ENCODE data around the gene CHRNB1. TPM values are rescaled to one million over a fixed set of nuclear protein-coding genes. Genes with fewer than 3 reads are reported as not detected.

CHRNB1 gene
- total RNA-seq, 1 donor from 2014 or later: 15.3 TPM

- DNase-seq (ENCODE audit: low read depth): peak; percentile 86
These were observed 38.6 kb downstream of the CHRNB1 start for GRCh38 chr17:7483255-7484066.

DNA sequence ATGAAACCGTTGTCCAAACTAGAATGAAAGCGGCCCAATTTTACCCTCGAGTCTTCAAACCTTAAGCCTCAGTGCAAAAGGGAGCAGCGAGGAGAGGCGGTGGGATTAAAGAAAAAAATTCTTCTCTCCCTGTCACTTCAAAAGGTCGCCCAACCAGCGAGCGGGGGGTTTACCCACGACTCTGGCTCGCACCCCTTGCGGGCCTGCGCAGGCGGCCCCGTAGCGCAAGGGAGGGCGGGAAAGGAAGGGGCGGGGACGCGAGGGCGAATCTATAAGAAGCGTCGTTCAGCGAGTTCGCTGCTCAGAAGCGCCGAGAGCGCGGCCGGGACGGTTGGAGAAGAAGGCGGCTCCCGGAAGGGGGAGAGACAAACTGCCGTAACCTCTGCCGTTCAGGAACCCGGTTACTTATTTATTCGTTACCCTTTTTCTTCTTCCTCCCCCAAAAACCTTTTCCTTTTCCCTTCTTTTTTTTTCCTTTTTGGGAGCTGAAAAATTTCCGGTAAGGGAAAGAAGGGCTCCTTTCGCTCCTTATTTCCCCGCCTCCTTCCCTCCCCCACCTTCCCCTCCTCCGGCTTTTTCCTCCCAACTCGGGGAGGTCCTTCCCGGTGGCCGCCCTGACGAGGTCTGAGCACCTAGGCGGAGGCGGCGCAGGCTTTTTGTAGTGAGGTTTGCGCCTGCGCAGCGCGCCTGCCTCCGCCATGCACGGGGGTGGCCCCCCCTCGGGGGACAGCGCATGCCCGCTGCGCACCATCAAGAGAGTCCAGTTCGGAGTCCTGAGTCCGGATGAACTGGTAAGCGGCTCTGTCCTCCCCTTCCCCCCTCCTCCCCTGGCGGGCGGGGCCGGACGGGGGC is 39.4 kb downstream of the CHRNB1 start, which contains the start of gene POLR2A:
POLR2A (plus strand) TSS at position 300 of the 852 bp plus-strand sequence.
- peak; percentile 92 for DNase-seq (ENCODE audit: low read depth)

DNA sequence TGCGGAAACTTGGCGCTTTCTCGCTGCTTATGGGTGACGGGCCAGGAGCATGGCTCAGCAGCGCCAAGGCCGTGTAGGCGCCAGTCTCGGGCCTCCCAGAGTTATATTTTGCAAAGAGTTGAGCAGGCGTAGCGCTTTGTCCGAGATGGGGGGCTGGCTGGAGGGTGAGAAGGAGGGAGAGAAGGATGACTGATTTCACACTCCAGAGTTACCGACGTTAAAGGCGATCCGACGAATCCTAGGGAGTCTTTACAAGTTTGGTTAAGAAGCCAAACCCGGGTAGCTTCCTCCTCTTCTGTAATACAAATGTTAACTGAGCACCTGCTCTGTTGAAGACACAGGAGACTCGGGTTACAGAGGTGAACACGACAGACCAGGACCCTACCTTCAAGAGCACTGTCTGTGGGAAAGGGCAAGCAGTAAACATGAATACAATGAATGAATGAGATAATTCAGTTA is 40.1 kb downstream of the CHRNB1 start:
- DNase-seq (ENCODE audit: low read depth): no peak

DNA sequence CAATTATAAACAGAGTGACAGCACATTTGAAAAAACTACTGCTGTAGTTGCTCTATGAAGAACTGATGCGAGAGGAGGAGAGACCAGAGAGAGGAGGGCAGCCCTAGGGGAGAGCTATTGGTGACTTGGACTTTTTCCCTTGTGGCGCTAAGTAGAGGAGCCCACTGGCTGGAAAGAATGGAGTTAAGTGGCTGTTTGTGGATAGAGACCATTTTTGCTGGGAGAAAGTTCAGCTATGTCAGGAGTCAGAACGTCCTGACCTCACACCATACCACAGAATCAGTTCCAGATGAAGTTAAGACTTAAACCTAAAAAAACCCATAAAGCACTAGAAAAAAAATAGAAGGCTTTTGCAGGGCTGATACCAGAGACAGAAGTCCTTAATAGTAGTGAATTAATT is 41.3 kb downstream of the CHRNB1 start:
- DNase-seq (ENCODE audit: low read depth): no peak

DNA sequence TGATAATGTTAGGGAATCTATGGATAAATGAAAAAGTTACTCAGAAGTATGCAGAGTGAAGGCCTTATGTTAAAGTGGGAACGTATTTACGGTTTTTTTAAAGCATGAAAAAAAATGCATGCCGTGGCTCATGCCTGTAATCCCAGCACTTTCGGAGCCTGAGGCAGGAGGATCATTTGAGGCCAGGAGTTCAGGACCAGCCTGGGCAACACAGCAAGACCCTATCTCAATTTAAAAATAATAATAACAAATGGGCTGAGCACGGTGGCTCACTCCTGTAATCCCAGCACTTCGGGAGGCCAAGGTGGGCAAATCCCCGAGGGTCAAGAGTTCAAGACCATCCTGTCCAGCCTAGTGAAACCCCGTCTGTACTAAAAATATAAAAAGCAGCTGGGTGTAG is 45.3 kb downstream of the CHRNB1 start:
- DNase-seq (ENCODE audit: low read depth): no peak

DNA sequence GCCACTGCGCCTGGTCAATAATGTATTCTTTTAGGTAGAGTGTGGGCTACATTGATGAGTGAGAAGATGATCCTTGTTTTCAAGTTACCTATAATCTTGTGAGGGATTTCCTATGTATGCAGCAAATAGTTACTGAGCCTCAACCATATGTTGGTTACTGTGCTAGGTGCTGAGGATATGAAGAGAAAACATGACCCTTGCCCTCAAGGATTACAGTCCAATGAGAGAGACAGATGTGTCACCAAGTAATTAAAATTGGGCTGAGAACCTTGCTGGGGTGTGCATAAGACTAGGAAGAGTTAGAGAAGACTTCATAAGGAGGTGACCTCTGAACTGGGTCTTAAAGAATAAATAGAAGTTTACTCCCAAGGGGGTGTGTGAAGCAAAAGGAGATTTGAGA is 46.7 kb downstream of the CHRNB1 start:
- no peak for DNase-seq (ENCODE audit: low read depth)

DNA sequence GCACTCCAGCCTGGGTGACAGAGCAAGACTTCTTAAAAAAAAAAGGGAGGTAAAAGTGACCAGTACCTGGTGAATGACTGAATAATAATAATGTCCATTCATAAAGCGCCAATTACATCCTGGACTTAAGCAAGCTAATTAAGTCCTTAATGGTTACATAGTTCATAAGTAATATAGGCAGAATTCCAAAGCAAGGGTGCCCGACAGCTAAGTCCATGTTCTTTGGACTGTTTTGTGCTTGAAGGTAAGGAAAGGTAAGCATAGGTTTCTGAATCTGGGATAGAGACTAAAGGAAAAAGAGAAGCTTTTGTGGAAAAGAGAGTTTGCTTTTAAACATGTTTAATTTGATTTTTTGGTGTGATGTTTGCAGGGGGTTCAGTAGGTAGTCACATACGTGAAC is 49.1 kb downstream of the CHRNB1 start:
- DNase-seq (ENCODE audit: low read depth): no peak

DNA sequence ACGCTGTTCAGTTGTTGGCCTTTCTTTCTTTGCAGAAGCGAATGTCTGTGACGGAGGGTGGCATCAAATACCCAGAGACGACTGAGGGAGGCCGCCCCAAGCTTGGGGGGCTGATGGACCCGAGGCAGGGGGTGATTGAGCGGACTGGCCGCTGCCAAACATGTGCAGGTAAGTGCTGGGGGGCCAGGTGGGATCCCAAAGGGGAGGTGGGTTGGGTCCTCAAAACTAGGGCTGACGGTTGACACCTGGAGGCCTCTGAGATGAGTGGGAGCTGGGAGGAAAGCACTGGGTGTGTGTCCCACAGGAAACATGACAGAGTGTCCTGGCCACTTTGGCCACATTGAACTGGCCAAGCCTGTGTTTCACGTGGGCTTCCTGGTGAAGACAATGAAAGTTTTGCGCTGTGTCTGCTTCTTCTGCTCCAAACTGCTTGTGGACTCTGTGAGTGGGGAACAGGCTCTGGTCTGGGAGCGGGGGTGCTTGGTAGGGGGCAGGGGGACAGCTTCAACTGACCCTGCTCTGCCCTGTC is 51.1 kb downstream of the CHRNB1 start:
- no peak for DNase-seq (ENCODE audit: low read depth)

GRCh38 chr17:7496470-7497183 is 51.8 kb downstream of the CHRNB1 start:
- no peak for DNase-seq (ENCODE audit: low read depth)

GRCh38 chr17:7497228-7497627 is 52.4 kb downstream of the CHRNB1 start:
- no peak for DNase-seq (ENCODE audit: low read depth)

GRCh38 chr17:7497636-7498035 is 52.8 kb downstream of the CHRNB1 start:
- DNase-seq (ENCODE audit: low read depth): no peak

DNA sequence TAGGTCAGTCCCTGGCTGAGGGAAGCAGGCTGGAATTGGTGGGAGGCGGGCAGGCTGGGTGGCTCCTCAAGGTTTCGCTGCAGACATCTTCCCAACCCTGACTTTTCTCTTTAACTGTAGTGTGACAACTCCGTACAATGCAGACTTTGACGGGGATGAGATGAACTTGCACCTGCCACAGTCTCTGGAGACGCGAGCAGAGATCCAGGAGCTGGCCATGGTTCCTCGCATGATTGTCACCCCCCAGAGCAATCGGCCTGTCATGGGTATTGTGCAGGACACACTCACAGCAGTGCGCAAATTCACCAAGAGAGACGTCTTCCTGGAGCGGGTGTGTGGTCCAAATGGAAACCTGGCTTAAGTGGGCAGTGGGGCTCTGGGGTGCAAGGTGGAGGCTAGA is 54.3 kb downstream of the CHRNB1 start:
- no peak for DNase-seq (ENCODE audit: low read depth)

DNA sequence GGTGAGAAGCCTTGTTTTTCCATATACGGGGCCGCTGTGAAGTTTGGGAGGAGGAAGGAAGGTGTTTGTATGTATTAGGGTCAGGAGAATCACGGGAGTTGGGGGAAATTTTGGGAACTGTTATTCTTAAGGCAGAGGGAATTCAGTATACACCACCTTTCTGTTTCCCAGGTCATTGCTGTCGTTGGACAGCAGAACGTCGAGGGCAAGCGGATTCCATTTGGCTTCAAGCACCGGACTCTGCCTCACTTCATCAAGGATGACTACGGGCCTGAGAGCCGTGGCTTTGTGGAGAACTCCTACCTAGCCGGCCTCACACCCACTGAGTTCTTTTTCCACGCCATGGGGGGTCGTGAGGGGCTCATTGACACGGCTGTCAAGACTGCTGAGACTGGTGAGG is 56.9 kb downstream of the CHRNB1 start:
- DNase-seq (ENCODE audit: low read depth): no peak

GRCh38 chr17:7502171-7502847 is 57.4 kb downstream of the CHRNB1 start:
- no peak for DNase-seq (ENCODE audit: low read depth)

DNA sequence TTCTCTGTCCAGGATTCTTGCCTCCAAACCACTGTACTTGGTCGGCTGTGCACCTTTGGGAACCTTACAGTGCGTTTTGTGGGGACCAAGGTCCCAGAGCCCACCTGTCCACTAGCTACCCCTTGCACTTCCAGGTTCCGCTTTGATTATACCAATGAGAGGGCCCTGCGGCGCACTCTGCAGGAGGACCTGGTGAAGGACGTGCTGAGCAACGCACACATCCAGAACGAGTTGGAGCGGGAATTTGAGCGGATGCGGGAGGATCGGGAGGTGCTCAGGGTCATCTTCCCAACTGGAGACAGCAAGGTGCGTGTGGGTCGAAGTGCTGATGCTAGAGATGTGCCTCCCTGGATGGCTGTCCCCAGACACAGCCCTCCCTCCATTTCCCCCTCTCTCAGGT is 58.1 kb downstream of the CHRNB1 start:
- no peak for DNase-seq (ENCODE audit: low read depth)

DNA sequence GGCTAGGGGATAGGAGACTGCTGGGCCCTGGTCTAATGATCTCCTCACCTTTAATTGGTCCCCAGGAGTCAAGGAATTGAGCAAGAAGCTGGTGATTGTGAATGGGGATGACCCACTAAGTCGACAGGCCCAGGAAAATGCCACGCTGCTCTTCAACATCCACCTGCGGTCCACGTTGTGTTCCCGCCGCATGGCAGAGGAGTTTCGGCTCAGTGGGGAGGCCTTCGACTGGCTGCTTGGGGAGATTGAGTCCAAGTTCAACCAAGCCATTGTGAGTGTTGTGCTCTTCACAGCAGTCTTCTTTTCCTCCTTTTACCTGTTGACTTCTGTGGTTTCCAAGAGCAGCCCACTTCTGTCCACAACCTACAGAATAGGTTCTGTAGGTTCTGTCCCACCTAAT is 58.7 kb downstream of the CHRNB1 start:
- DNase-seq (ENCODE audit: low read depth): no peak

Other genes starting within 250 kb of the CHRNB1 start
- gene DLG4, start 225.2 kb upstream of the CHRNB1 start, total RNA-seq: 2.1 and 22.2 TPM in 2 replicates
- gene ACADVL, start 225.1 kb upstream of the CHRNB1 start, total RNA-seq: 307 and 382 TPM in 2 replicates
- gene DVL2, start 210.5 kb upstream of the CHRNB1 start, total RNA-seq: 26.4 and 47.5 TPM in 2 replicates
- gene PHF23, start 205.6 kb upstream of the CHRNB1 start, total RNA-seq: 41.2 and 50.7 TPM in 2 replicates
- 137 and 148 TPM in 2 replicates for gene GABARAP, start 202.6 kb upstream of the CHRNB1 start, total RNA-seq
- 19.4 and 53.9 TPM in 2 replicates for gene CTDNEP1, start 193.3 kb upstream of the CHRNB1 start, total RNA-seq
- gene ELP5, start 192.8 kb upstream of the CHRNB1 start, total RNA-seq: 22.1 and 24.8 TPM in 2 replicates
- gene CLDN7, start 182.6 kb upstream of the CHRNB1 start, total RNA-seq: 25.1 and 306 TPM in 2 replicates
- 0.30 and 0.35 TPM in 2 replicates for gene SLC2A4, start 163.3 kb upstream of the CHRNB1 start, total RNA-seq
- gene YBX2, start 150.4 kb upstream of the CHRNB1 start, total RNA-seq: 0.45 TPM in 1 of 2 replicates, not detected in the other
- gene EIF5A, start 137.4 kb upstream of the CHRNB1 start, total RNA-seq: 352 and 682 TPM in 2 replicates
- 39.1 and 49.4 TPM in 2 replicates for gene GPS2, start 129.7 kb upstream of the CHRNB1 start, total RNA-seq
- 21.4 and 27.8 TPM in 2 replicates for gene NEURL4, start 115.7 kb upstream of the CHRNB1 start, total RNA-seq
- 0.20 and 65.5 TPM in 2 replicates for gene ACAP1, start 108.5 kb upstream of the CHRNB1 start, total RNA-seq
- gene KCTD11, start 92.9 kb upstream of the CHRNB1 start, total RNA-seq: 10.4 and 13.7 TPM in 2 replicates
- gene TMEM95, start 89.9 kb upstream of the CHRNB1 start, total RNA-seq: not detected in 2 replicates
- 3.6 and 8.0 TPM in 2 replicates for gene TNK1, start 64.0 kb upstream of the CHRNB1 start, total RNA-seq
- gene PLSCR3, start 50.5 kb upstream of the CHRNB1 start, total RNA-seq: 20.0 and 71.0 TPM in 2 replicates
- gene TMEM256, start 41.0 kb upstream of the CHRNB1 start, total RNA-seq: 35.9 and 143 TPM in 2 replicates
- 2.6 and 17.1 TPM in 2 replicates for gene NLGN2, start 37.2 kb upstream of the CHRNB1 start, total RNA-seq
- gene SPEM1, start 24.7 kb upstream of the CHRNB1 start, total RNA-seq: not detected in 2 replicates
- not detected in 2 replicates for gene SPEM2, start 19.4 kb upstream of the CHRNB1 start, total RNA-seq
- not detected in 2 replicates for gene SPEM3, start 16.2 kb upstream of the CHRNB1 start, total RNA-seq
- 16.9 and 33.0 TPM in 2 replicates for gene TMEM102, start 9.6 kb upstream of the CHRNB1 start, total RNA-seq
- 3.3 and 10.7 TPM in 2 replicates for gene FGF11, start 5.5 kb upstream of the CHRNB1 start, total RNA-seq
- gene ZBTB4, start 34.6 kb downstream of the CHRNB1 start, total RNA-seq: 14.8 and 39.2 TPM in 2 replicates
- gene SLC35G6, start 36.4 kb downstream of the CHRNB1 start, total RNA-seq: not detected in 2 replicates
- 57.3 and 169 TPM in 2 replicates for gene POLR2A, start 39.3 kb downstream of the CHRNB1 start, total RNA-seq
- 4.2 and 15.5 TPM in 2 replicates for gene TNFSF12, start 104.0 kb downstream of the CHRNB1 start, total RNA-seq
- 22.1 and 31.9 TPM in 2 replicates for gene TNFSF13, start 113.7 kb downstream of the CHRNB1 start, total RNA-seq
- gene SENP3, start 116.9 kb downstream of the CHRNB1 start, total RNA-seq: 61.4 and 101 TPM in 2 replicates
- 4.2 and 7.6 TPM in 2 replicates for gene CD68, start 134.6 kb downstream of the CHRNB1 start, total RNA-seq
- 85.9 and 150 TPM in 2 replicates for gene MPDU1, start 138.8 kb downstream of the CHRNB1 start, total RNA-seq
- gene SOX15, start 145.0 kb downstream of the CHRNB1 start, total RNA-seq: 0.60 and 2.4 TPM in 2 replicates
- gene FXR2, start 169.8 kb downstream of the CHRNB1 start, total RNA-seq: 35.0 and 64.4 TPM in 2 replicates
- gene SAT2, start 182.8 kb downstream of the CHRNB1 start, total RNA-seq: 16.8 and 29.6 TPM in 2 replicates
- 0.25 TPM in 1 of 2 replicates, not detected in the other for gene SHBG, start 185.1 kb downstream of the CHRNB1 start, total RNA-seq
- gene ATP1B2, start 205.9 kb downstream of the CHRNB1 start, total RNA-seq: 0.30 TPM in 1 of 2 replicates, not detected in the other
- 29.3 and 53.8 TPM in 2 replicates for gene TP53, start 242.4 kb downstream of the CHRNB1 start, total RNA-seq
- gene WRAP53, start 243.4 kb downstream of the CHRNB1 start, total RNA-seq: 6.2 and 9.2 TPM in 2 replicates

Data from renal cortical epithelial cell (primary cell).